GM21360 (cell line): ENCODE data around the gene ICOSLG.
"Not testable (repeated sequence)": the region's sequence is repeated elsewhere in the genome, so short reads cannot be mapped to it uniquely, and the experiment has no call there.

Source experiments
- ATAC-seq: cut with Tn5 transposase; IDR thresholded peaks from one replicate; pipeline ENCODE4 v1.9.1; 2021; ENCODE audit warnings: mild to moderate bottlenecking, moderate library complexity; ENCODE audit not compliant: unreplicated experiment

ICOSLG gene

DNA sequence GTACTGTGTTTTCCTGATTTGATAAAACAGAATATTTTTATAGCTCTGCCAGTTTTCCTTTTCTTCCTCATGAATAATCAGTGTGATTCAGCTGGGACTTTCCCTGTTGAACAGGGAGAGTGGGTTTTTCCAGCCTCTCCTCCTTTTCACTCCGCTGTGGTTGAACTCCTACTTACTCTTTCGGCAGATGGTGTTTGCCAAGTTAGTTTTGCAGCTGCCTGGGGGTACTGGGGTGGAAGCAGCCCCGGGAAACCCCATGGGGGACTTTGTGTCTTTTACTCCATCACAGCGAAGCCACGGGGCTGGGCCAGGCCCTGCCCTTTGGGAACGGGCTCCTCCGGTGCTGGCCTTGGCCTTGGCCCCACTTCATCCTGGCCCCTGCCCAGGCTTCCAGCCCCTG lies 55.9 kb downstream of the ICOSLG start:
- ATAC-seq: not testable (repeated sequence)

DNA sequence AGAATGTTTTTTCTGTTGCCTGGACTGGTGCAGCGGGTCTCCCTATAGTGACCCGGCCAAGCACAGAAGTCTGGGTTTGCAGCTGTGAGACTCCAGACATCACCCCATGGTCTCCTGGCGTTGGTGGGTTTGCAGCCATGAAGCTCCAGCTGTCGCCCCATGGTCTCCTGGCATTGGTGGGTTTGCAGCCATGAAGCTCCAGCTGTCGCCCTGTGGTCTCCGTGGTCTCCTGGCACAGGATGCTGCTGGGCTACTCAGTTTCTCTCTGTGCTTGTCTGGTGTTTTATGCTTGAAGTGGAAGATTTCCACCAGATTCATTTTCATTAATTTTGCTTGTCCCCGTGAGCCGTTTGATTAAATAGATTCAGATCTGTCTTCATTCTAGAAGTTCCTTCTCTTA lies 58.5 kb downstream of the ICOSLG start:
- not testable (repeated sequence) for ATAC-seq

DNA sequence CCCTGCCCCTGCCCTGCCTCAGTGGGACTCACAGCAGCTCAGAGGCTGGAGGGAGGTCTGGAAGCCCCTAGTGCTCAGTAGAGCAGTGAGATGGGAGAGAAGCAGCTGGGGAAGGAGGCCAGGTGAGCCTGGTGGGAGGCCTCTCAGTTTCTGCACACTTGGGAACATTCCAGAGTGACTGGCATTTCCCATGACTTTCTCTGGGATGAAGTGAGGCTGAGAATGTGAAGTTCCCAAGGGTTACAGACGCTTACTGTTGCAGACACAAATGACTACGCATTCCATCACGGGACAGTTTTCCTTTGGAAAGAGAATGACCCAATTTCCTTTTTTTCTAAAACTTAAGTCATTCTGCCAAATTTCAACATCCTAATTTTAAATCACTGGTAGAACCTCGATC lies 59.2 kb downstream of the ICOSLG start:
- not testable (repeated sequence) for ATAC-seq

DNA sequence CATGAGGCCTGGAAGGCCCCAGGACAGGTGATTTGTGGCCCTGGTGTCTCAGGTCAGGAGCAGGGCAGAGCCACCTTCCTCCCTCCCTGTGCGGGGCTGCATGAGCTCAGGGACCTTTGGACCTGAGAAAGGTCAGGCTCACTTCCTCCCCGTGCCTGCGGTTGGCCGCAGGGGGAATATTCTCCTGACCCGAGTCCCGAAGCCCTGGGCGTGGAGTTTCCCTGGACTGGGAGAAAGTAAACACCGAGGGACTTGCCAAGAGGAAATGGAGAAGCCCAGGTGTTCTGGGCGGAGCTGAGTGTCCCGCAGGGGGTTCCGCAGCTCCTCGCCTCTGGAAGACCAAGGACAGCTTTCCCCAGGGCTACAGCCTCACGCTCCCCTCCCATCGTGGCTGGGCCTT lies 64.6 kb downstream of the ICOSLG start:
- not testable (repeated sequence) for ATAC-seq

DNA sequence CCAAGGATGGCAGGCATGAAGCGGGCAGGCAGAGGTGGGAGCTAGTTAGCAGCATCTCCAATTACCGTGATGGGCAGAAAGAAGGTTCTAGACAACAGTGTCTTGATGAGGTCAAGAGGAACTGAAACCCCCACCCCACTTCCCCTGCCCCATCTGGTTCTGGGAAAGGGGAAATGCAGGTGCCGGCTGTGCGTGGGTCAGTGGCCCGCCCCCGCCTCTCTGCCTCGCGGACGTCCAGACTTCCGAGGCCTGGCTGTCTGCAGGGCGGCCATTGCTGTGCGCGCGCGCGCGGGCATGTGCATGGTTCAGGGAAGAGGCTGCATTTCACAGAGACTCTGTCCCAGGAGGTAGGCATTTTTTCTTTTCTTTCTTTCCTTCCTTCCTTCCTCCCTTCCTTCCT lies 65.6 kb downstream of the ICOSLG start:
- not testable (repeated sequence) for ATAC-seq
